SK-N-SH (cell line): ENCODE data around the gene SPACA9. TPM values are rescaled to one million over a fixed set of nuclear protein-coding genes. Genes with fewer than 3 reads are reported as not detected.

ENCODE experiments used
- CTCF ChIA-PET: fragments of 300-600, 350-600 bp; formaldehyde crosslinking; extraction: SDS; loops from one replicate; lab custom pipeline; 2021; lab: Yijun Ruan, JAX
- POLR2A ChIA-PET: fragments of 350-600 bp; sonication (Branson Sonifier 250); formaldehyde crosslinking; extraction: SDS; loops from one replicate; lab custom pipeline; 2020; ENCODE audit warnings: antibody characterized with exemption, inconsistent platforms; lab: Yijun Ruan, JAX
- DNase-seq: peaks from one replicate; pipeline ENCODE4 v3.0.0; 2012
- H2AFZ ChIP-seq: fragments of 200-600 bp; sonication (generic); 2 replicates; pipeline ENCODE4 v1.8.1; 2016; ENCODE audit warnings: antibody characterized with exemption, mild to moderate bottlenecking, low read depth
- H3F3A ChIP-seq: fragments of 200-600 bp; sonication (generic); replicated peaks from 2 replicates; pipeline ENCODE3; 2016; ENCODE audit warnings: antibody characterized with exemption, mild to moderate bottlenecking; ENCODE audit not compliant: insufficient read depth
- H3K27ac ChIP-seq, 2 experiments: fragments of 200-500 bp in 1 of 2; fragments of 200-600 bp in 1 of 2; sonication (Bioruptor generic) in 1 of 2; sonication (generic), shearing (Covaris generic) in 1 of 2; 2 replicates each; pipeline versions ENCODE4 v1.5.1 to v1.6.1; 2014 to 2016; ENCODE audit warnings: low read depth in 2 of 2, inconsistent platforms in 1 of 2, low read length in 1 of 2, mild to moderate bottlenecking in 1 of 2, mixed read lengths in 1 of 2
- H3K27me3 ChIP-seq: fragments of 200-600 bp; sonication (generic), shearing (Covaris generic); 2 replicates; pipeline ENCODE4 v1.6.1; 2016; ENCODE audit warnings: mixed run types; ENCODE audit not compliant: insufficient read depth
- H3K36me3 ChIP-seq, 2 experiments: fragments of 200-500 bp in 1 of 2; fragments of 200-600 bp in 1 of 2; sonication (Bioruptor generic) in 1 of 2; sonication (generic) in 1 of 2; replicated peaks in 1 of 2; 2 replicates each; pipeline versions ENCODE3 to v1.5.1; 2014 to 2016; ENCODE audit warnings: low read length in 1 of 2, mild to moderate bottlenecking in 1 of 2; ENCODE audit not compliant: insufficient read depth in 2 of 2, control insufficient read depth in 1 of 2
- H3K4me1 ChIP-seq, 2 experiments: fragments of 200-500 bp in 1 of 2; fragments of 200-600 bp in 1 of 2; sonication (Bioruptor generic) in 1 of 2; sonication (generic), shearing (Covaris generic) in 1 of 2; 2 replicates each; pipeline versions ENCODE4 v1.5.1 to v1.6.1; 2014 to 2016; ENCODE audit warnings: low read depth in 1 of 2, low read length in 1 of 2, mixed run types in 1 of 2; ENCODE audit not compliant: insufficient read depth in 2 of 2, control insufficient read depth in 1 of 2
- H3K4me2 ChIP-seq: fragments of 200-600 bp; sonication (generic), shearing (Covaris generic); 2 replicates; pipeline ENCODE4 v1.6.1; 2017; ENCODE audit warnings: mixed run types
- H3K4me3 ChIP-seq, 2 experiments: fragments of 200-500 bp in 1 of 2; fragments of 200-600 bp in 1 of 2; sonication (Bioruptor generic) in 1 of 2; sonication (generic), shearing (Covaris generic) in 1 of 2; 2 replicates each; pipeline versions ENCODE4 v1.5.1 to v1.8.1; 2014 to 2016; ENCODE audit warnings: low read depth in 2 of 2, inconsistent platforms in 1 of 2, low read length in 1 of 2, mild to moderate bottlenecking in 1 of 2, mixed read lengths in 1 of 2, moderate library complexity in 1 of 2
- H3K79me2 ChIP-seq: fragments of 200-600 bp; sonication (generic); 2 replicates; pipeline ENCODE4 v1.8.1; 2017; ENCODE audit warnings: mild to moderate bottlenecking; ENCODE audit not compliant: insufficient read depth
- H3K9ac ChIP-seq: fragments of 200-600 bp; sonication (generic); 2 replicates; pipeline ENCODE4 v1.6.1; 2017; ENCODE audit warnings: mixed run types
- H3K9me2 ChIP-seq: fragments of 200-600 bp; sonication (generic); 2 replicates; pipeline ENCODE4 v1.6.1; 2017; ENCODE audit warnings: mixed run types
- H3K9me3 ChIP-seq: fragments of 200-600 bp; sonication (generic); 2 replicates; pipeline ENCODE4 v1.6.1; 2017; ENCODE audit warnings: mixed run types, mild to moderate bottlenecking, moderate library complexity
- H4K20me1 ChIP-seq: fragments of 200-600 bp; sonication (generic); 2 replicates; pipeline ENCODE4 v1.6.1; 2017; ENCODE audit warnings: mild to moderate bottlenecking, mixed run types; ENCODE audit not compliant: insufficient read depth
- CHD2 ChIP-seq: fragments of 150-350 bp; IDR thresholded peaks from 2 replicates; pipeline ENCODE4 v1.6.1; 2018; ENCODE audit warnings: low read length; ENCODE audit not compliant: partially characterized antibody
- ELF1 ChIP-seq: IDR thresholded peaks from 2 replicates; pipeline ENCODE4 v1.4.0; 2012
- FOSL2 ChIP-seq: IDR thresholded peaks from 2 replicates; pipeline ENCODE4 v1.4.0; 2012; ENCODE audit warnings: low read depth, mild to moderate bottlenecking, moderate library complexity, borderline replicate concordance
- GATA2 ChIP-seq: sonication (generic); formaldehyde crosslinking; IDR thresholded peaks from 2 replicates; pipeline ENCODE4 v1.5.0; 2020; ENCODE audit warnings: mild to moderate bottlenecking, missing genetic modification reagents
- JUND ChIP-seq: IDR thresholded peaks from 2 replicates; pipeline ENCODE4 v1.4.0; 2012
- MXI1 ChIP-seq: IDR thresholded peaks from 2 replicates; pipeline ENCODE4 v1.6.1; 2012; ENCODE audit warnings: mild to moderate bottlenecking, low read depth, low read length, improper control_type of control experiment
- NFIC ChIP-seq: IDR thresholded peaks from 2 replicates; pipeline ENCODE4 v1.4.0; 2012; ENCODE audit warnings: borderline replicate concordance
- NRF1 ChIP-seq: IDR thresholded peaks from 2 replicates; pipeline ENCODE4 v1.6.1; 2012; ENCODE audit warnings: low read depth, mild to moderate bottlenecking, low read length
- RFX5 ChIP-seq: IDR thresholded peaks from 2 replicates; pipeline ENCODE4 v1.6.1; 2012; ENCODE audit warnings: mild to moderate bottlenecking, improper control_type of control experiment, low read length
- TAF1 ChIP-seq: IDR thresholded peaks from 2 replicates; pipeline ENCODE4 v1.6.1; 2012; ENCODE audit warnings: low read depth, mild to moderate bottlenecking, low read length, moderate library complexity, borderline replicate concordance
- TEAD4 ChIP-seq: IDR thresholded peaks from 2 replicates; pipeline ENCODE4 v1.4.0; 2012; ENCODE audit warnings: mild to moderate bottlenecking, borderline replicate concordance; ENCODE audit not compliant: insufficient read depth
- USF2 ChIP-seq: fragments of 150-350 bp; IDR thresholded peaks from 2 replicates; pipeline ENCODE4 v1.6.1; 2017; ENCODE audit warnings: antibody characterized with exemption, low read length, low read depth, borderline replicate concordance
- WGBS: methylation state at CpG from one replicate; pipeline ENCODE4 v1.1.6; 2017; ENCODE audit warnings: low lambda C conversion rate; 5-methylcytosine and 5-hydroxymethylcytosine counted together
- polyA plus RNA-seq, 3 experiments: library from polyadenylated mRNA; depleted of rRNA; stranded (reverse); fragments of >200 nt; gene quantifications; 2 replicates each; pipeline ENCODE4 v1.2.3, GENCODE V29; 2012
- TF ChIP-seq, protein P1 (sequence below): IDR thresholded peaks from 2 replicates; pipeline ENCODE4 v1.4.0; 2012; ENCODE audit warnings: low read depth, borderline replicate concordance

The SPACA9 gene
- polyA plus RNA-seq, 1 of the 3 experiments (the other 2 are of a cell fraction), result 9.8 TPM

- Histone ChIP-seq H3K9me3 (no peaks in the 10 kb centered on the region), H3K4me3 (no peak overlapping the region), H3K4me2 (no peak overlapping the region), H4K20me1 (no peaks in the 10 kb centered on the region), H3K9me2 (no peaks in the 10 kb centered on the region), H3K79me2 (no peaks in the 10 kb centered on the region), H3F3A (no peaks in the 10 kb centered on the region), H3K36me3 (no peaks in the 10 kb centered on the region), H3K27me3 (no peaks in the 10 kb centered on the region), H3K27ac (no peak overlapping the region), H3K9ac (no peak overlapping the region), H3K4me1 (no peaks in the 10 kb centered on the region), H2AFZ (no peak overlapping the region)
- ChIA-PET CTCF (interaction anchor here (0.5 to 4.7 kb wide), 3 partner anchors 9 to 292 kb away, joined by 3 to 26 read pairs (median 3); no protein-coding TSS in a partner anchor), POLR2A (no interaction called here)
- TF ChIP-seq FOSL2 (no peak), NFIC (no peak), JUND (no peak), RFX5 (no peak), USF2 (no peak), TAF1 (no peak), MXI1 (no peak), TEAD4 (no peak), NRF1 (no peak), GATA2 (CRISPR knock-in tag) (no peak), CHD2 (no peak)
- DNase-seq, result no peak
- WGBS, result 79% methylated on average over 6 of the region's 6 CpGs
These were observed 7.6 kb downstream of the SPACA9 start for GRCh38 chr9:132886334-132886725.

DNA sequence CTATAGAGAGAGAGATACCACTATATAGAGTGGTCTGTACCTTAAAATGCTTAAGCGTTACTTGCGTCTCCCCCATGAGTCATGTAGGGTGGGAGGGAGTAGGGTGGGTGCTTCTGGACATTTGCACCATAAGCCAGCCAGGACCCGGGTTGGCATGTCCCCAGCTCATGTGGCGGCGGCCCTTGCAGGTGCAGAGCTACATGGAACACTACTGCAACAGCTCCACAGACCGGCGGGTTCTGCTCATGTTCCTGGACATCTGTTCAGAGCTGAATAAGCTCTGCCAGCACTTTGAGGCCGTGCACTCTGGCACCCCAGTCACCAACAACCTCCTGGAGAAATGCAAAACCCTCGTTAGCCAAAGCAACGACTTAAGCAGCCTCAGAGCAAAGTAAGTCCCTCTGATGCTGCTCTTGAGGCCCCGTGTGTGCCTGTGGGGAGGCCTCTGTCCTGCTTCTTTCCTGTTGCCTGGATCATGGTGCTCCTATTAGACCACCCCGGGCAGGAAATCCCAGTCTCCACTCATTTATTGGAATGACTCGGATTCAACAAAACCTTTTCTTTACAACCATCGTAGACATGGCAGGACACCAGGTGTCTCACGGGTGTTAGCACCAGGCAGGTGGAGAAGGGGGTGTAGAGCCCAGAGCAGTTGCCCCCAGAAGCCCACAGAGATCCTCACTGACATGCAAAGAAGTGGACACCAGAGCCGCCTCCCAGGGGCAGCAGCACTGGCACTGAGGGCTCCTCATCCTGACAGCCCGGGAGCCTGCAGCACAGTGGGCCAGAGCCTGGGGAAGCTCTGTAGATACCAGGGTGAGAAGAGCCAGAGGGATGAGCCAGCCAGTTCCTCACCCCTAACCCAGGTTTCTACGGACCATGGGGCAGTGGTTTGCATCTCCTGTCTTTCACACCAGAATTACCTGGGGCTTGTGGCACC lies 8.8 kb downstream of the SPACA9 start:
- H3F3A ChIP-seq, result no peaks in the 10 kb centered on the region
- DNase-seq, result no peak
- H3K9me2 ChIP-seq, result no peaks in the 10 kb centered on the region
- H3K27ac ChIP-seq, result no peak overlapping the region
- H3K27me3 ChIP-seq, result no peaks in the 10 kb centered on the region
- H3K4me1 ChIP-seq, result no peaks in the 10 kb centered on the region
- H2AFZ ChIP-seq, result no peak overlapping the region
- CTCF ChIA-PET, result interaction anchor here (1.2 kb wide), 1 partner anchor 14 kb away, joined by 7 read pairs; no protein-coding TSS in a partner anchor
- peaks cover 0 to 3% of the 10 kb centered on the region in 2 experiments for H3K36me3 ChIP-seq
- H3K9me3 ChIP-seq, result no peaks in the 10 kb centered on the region
- H3K4me2 ChIP-seq, result no peak overlapping the region
- H3K9ac ChIP-seq, result no peak overlapping the region
- no peaks in the 10 kb centered on the region for H3K79me2 ChIP-seq
- TF ChIP-seq, protein P1, sequence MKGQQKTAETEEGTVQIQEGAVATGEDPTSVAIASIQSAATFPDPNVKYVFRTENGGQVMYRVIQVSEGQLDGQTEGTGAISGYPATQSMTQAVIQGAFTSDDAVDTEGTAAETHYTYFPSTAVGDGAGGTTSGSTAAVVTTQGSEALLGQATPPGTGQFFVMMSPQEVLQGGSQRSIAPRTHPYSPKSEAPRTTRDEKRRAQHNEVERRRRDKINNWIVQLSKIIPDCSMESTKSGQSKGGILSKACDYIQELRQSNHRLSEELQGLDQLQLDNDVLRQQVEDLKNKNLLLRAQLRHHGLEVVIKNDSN, result no peak
- TF ChIP-seq GATA2 (CRISPR knock-in tag) (no peak), ELF1 (no peak)
- H3K4me3 ChIP-seq, result no peak overlapping the region
- POLR2A ChIA-PET, result no interaction called here
- no peaks in the 10 kb centered on the region for H4K20me1 ChIP-seq
- 88% methylated on average over 14 of the region's 18 CpGs for WGBS
